Measurements from ENCODE around the gene PAQR4.

GRCh38 chr16:2987286-2987685 is 18.1 kb downstream of the PAQR4 start:
- TF ChIP-seq CTCF (conservative IDR thresholded peaks at IDR 0.05 in 1 of 2, IDR thresholded peaks at IDR 0.05 in 1 of 2; ENCODE audit: low read depth in 1 of 2, low read length in 2 of 2), result no peak
- TF ChIP-seq EZH2 (IDR thresholded peaks at IDR 0.05; ENCODE audit: low read length, missing control alignments), result no peak
